ENCODE results near the gene TCF4. TPM values are rescaled to one million over a fixed set of nuclear protein-coding genes. Genes with fewer than 3 reads are reported as not detected.

TCF4 gene
- polyA plus RNA-seq, 4 donors = 55.7 to 78.2 (median 72.4) TPM

GRCh38 chr18:55508651-55509050 is 79.3 kb downstream of the TCF4 start:
- no peak for DNase-seq (ENCODE audit: low read depth in 4 of 4, low spot score in 3 of 4)

GRCh38 chr18:55506074-55506473 is 81.9 kb downstream of the TCF4 start:
- DNase-seq (ENCODE audit: low read depth in 4 of 4, low spot score in 3 of 4) = no peak

- DNase-seq (ENCODE audit: low read depth in 4 of 4, low spot score in 3 of 4) = no peak
Observed at GRCh38 chr18:55504808-55505207, 83.2 kb downstream of the TCF4 start.

- no peak for DNase-seq (ENCODE audit: low read depth in 4 of 4, low spot score in 3 of 4)
Observed at GRCh38 chr18:55503167-55503820, 84.7 kb downstream of the TCF4 start.

- DNase-seq (ENCODE audit: low read depth in 4 of 4, low spot score in 3 of 4) = no peak
Observed at GRCh38 chr18:55501982-55502710, 85.8 kb downstream of the TCF4 start.

- DNase-seq (ENCODE audit: low read depth in 4 of 4, low spot score in 3 of 4) = no peak
Observed at GRCh38 chr18:55501579-55501978, 86.4 kb downstream of the TCF4 start.

- DNase-seq (ENCODE audit: low read depth in 4 of 4, low spot score in 3 of 4) = no peak
Observed at GRCh38 chr18:55500316-55501086, 87.5 kb downstream of the TCF4 start.

GRCh38 chr18:55499526-55499925 is 88.5 kb downstream of the TCF4 start:
- no peak for DNase-seq (ENCODE audit: low read depth in 4 of 4, low spot score in 3 of 4)

- DNase-seq (ENCODE audit: low read depth in 4 of 4, low spot score in 3 of 4) = no peak
Observed at GRCh38 chr18:55497825-55498403, 90.1 kb downstream of the TCF4 start.

- no peak for DNase-seq (ENCODE audit: low read depth in 4 of 4, low spot score in 3 of 4)
Observed at GRCh38 chr18:55494899-55495298, 93.1 kb downstream of the TCF4 start.

GRCh38 chr18:55494441-55494840 is 93.6 kb downstream of the TCF4 start:
- no peak for DNase-seq (ENCODE audit: low read depth in 4 of 4, low spot score in 3 of 4)

GRCh38 chr18:55491616-55492015 is 96.4 kb downstream of the TCF4 start:
- DNase-seq (ENCODE audit: low read depth in 4 of 4, low spot score in 3 of 4) = no peak

- no peak for DNase-seq (ENCODE audit: low read depth in 4 of 4, low spot score in 3 of 4)
Observed at GRCh38 chr18:55489034-55489986, 98.7 kb downstream of the TCF4 start.

GRCh38 chr18:55488473-55488872 is 99.5 kb downstream of the TCF4 start:
- no peak for DNase-seq (ENCODE audit: low read depth in 4 of 4, low spot score in 3 of 4)

GRCh38 chr18:55487997-55488396 is 100.0 kb downstream of the TCF4 start:
- no peak for DNase-seq (ENCODE audit: low read depth in 4 of 4, low spot score in 3 of 4)

GRCh38 chr18:55486936-55487335 is 101.1 kb downstream of the TCF4 start:
- DNase-seq (ENCODE audit: low read depth in 4 of 4, low spot score in 3 of 4) = no peak

- no peak for DNase-seq (ENCODE audit: low read depth in 4 of 4, low spot score in 3 of 4)
Observed at GRCh38 chr18:55485666-55486065, 102.3 kb downstream of the TCF4 start.

- no peak for DNase-seq (ENCODE audit: low read depth in 4 of 4, low spot score in 3 of 4)
Observed at GRCh38 chr18:55484773-55485172, 103.2 kb downstream of the TCF4 start.

- DNase-seq (ENCODE audit: low read depth in 4 of 4, low spot score in 3 of 4) = no peak
Observed at GRCh38 chr18:55483266-55483871, 104.6 kb downstream of the TCF4 start.

Data from right renal pelvis (tissue), 4 donors.